Fibroblast of the aortic adventitia (primary cell): ENCODE data around the gene CEMIP. TPM values are rescaled to one million over a fixed set of nuclear protein-coding genes. Genes with fewer than 3 reads are reported as not detected.

Experiments
- DNase-seq: peaks from one replicate; pipeline ENCODE4 v3.0.0-alpha.2; 2010; ENCODE audit warnings: low read depth
- H3K4me3 ChIP-seq: 2 replicates; pipeline ENCODE4 v1.5.1; 2011; ENCODE audit warnings: low read depth, mild to moderate bottlenecking, control low read depth, low read length, moderate library complexity
- CTCF ChIP-seq: IDR thresholded peaks from 2 replicates; pipeline ENCODE4 v1.5.1; 2011; ENCODE audit warnings: mild to moderate bottlenecking, low read length, control low read depth, inconsistent platforms; ENCODE audit not compliant: insufficient read depth
- total RNA-seq: library from RNA; depleted of rRNA; stranded (reverse); fragments of >200 nt; gene quantifications from 2 replicates; pipeline ENCODE4 v1.2.3, GENCODE V29; 2012; ENCODE audit warnings: low replicate concordance

The CEMIP gene
- 225 and 249 TPM in 2 replicates for total RNA-seq

DNA sequence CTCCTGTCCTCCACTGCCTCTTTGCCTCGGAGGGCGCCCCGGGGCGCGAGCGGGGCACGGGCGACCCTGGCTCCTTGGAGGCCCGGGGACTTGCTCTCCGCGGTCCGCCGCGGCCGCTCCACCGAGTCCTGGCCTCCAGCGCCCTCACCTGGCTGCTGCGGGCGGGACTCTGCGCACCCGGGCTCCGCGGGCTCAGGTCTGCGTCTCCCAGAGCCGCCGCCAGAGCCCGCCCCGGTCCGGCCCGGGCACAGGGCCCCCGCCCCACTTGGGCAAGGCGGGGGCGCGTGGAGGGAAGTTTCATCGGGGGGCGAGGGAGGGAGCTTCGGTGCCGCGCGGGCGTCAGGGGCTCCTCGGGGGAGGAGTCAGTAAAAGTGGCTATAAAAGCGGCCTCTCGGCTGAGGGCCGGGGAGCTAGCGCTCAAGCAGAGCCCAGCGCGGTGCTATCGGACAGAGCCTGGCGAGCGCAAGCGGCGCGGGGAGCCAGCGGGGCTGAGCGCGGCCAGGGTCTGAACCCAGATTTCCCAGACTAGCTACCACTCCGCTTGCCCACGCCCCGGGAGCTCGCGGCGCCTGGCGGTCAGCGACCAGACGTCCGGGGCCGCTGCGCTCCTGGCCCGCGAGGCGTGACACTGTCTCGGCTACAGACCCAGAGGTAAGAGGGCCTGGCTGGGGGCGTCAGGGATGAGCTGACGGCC is at the start of gene CEMIP:
CEMIP (plus strand) TSS at position 407 of the 694 bp plus-strand sequence. CDS start 94,510 bp downstream, outside the sequence.
- H3K4me3 ChIP-seq: peak within 1 kb of the TSS; percentile 97
- peak; percentile 91 for DNase-seq
- TF ChIP-seq CTCF: peak; percentile 69

GRCh38 chr15:80730387-80730786 is 48.8 kb upstream of the CEMIP start:
- no peak for TF ChIP-seq CTCF
- no peak for DNase-seq
- H3K4me3 ChIP-seq: no peak overlapping the region

- TF ChIP-seq CTCF: no peak
- DNase-seq: no peak
- no peak overlapping the region for H3K4me3 ChIP-seq
Measured at GRCh38 chr15:80730926-80731325, 48.2 kb upstream of the CEMIP start.

DNA sequence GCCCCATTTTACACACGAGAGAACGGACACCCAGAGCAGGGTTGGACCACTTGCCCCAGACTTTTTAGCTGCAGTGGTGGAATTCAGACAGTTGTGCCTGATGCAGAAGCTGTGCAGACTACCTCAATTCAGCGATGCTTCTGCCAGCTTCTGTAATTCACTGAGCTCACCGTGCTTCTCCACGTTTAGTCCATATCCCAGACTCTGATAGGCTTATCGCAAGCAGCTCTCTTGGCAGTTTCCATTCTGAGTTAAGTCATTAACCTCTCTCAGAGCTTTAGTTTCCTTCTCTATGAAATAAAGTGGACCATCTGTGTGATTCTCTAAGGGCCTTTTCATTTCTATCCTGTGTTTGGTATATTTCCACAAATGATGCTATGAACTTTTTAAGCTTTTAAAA is 47.0 kb upstream of the CEMIP start:
- peak; percentile 46 for DNase-seq
- no peak overlapping the region for H3K4me3 ChIP-seq
- TF ChIP-seq CTCF: no peak

GRCh38 chr15:80732818-80733217 is 46.4 kb upstream of the CEMIP start:
- no peak for TF ChIP-seq CTCF
- no peak for DNase-seq
- no peak overlapping the region for H3K4me3 ChIP-seq

GRCh38 chr15:80733460-80733859 is 45.7 kb upstream of the CEMIP start:
- TF ChIP-seq CTCF: no peak
- no peak for DNase-seq
- H3K4me3 ChIP-seq: no peak overlapping the region

- no peak overlapping the region for H3K4me3 ChIP-seq
- TF ChIP-seq CTCF: no peak
- no peak for DNase-seq
Measured at GRCh38 chr15:80735344-80735743, 43.8 kb upstream of the CEMIP start.
